GM20000 (cell line): Measurements from ENCODE around the gene RGS6.

ENCODE experiments used
- DNase-seq: peaks from one replicate; pipeline ENCODE4 v3.0.0; 2012; ENCODE audit warnings: low spot score
- TF ChIP-seq, protein P1 (sequence below): IDR thresholded peaks from 2 replicates; pipeline ENCODE4 v1.5.1; 2012; ENCODE audit warnings: mild to moderate bottlenecking, control low read depth; ENCODE audit errors: extremely low read depth, missing control alignments

The RGS6 gene

DNA sequence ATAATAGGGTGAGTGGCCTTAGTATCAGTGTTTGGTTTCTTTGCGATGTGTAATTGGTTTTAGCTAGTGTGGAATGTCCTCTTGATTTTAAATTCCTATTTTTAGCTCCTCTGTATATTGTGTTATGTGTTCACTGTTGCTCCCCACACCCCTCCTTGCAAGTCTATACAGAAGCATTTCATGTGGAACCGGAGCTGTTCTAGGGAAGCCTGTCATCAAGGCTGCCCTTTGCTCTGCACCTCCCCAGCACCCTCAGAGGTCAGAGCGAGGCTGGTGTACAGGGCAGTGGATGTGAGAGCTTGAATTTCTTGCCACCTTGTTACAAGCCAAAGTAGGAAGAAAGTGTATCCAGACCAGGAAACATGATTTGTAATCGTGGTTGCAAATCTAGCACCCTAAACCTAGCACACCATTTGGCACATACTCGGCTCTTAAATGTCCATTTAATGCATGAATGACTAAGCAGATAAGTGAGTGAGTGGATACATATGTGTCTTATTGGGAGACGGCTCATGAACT lies 376.8 kb downstream of the RGS6 start:
- DNase-seq: no peak
- TF ChIP-seq, protein P1, sequence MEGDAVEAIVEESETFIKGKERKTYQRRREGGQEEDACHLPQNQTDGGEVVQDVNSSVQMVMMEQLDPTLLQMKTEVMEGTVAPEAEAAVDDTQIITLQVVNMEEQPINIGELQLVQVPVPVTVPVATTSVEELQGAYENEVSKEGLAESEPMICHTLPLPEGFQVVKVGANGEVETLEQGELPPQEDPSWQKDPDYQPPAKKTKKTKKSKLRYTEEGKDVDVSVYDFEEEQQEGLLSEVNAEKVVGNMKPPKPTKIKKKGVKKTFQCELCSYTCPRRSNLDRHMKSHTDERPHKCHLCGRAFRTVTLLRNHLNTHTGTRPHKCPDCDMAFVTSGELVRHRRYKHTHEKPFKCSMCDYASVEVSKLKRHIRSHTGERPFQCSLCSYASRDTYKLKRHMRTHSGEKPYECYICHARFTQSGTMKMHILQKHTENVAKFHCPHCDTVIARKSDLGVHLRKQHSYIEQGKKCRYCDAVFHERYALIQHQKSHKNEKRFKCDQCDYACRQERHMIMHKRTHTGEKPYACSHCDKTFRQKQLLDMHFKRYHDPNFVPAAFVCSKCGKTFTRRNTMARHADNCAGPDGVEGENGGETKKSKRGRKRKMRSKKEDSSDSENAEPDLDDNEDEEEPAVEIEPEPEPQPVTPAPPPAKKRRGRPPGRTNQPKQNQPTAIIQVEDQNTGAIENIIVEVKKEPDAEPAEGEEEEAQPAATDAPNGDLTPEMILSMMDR: no peak

DNA sequence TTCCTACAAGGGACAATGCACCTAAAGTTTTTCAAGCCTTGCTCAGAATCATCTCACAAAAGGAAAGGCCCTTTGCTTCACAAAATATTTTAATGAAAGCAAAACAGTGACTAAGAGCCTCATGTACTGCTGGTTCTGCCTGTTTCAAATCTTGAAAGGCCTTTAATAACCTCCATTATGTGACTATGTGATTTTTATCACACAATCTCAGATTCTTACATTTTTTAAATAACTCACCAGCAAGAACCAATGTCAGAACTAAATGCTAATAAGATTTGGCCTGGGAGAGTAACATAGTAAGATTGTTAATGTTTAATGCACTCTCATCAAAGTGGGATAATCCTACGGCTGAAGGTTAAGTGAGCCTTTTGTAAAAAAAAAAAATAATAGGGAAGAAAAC lies 378.9 kb downstream of the RGS6 start:
- DNase-seq: no peak
- TF ChIP-seq, protein P1: no peak

DNA sequence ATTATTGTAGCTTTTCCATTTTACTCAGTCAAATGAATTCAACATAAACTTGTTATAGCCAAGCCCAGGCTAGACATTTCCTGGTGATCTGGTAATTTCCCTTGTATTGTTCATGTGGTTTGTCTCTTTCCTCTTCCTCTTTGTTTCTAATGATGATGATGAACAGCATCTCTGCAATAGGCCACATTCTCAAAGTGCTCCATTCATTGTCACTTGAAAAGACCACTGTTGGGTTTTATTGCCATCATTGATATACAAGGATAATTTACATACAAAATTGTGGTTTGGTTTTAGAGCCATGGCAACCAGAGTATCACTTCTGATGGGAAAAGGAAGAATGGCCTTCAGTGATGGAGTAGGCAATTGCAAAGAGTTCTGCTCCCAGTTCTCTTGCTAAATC lies 379.3 kb downstream of the RGS6 start:
- no peak for DNase-seq
- TF ChIP-seq, protein P1: no peak

DNA sequence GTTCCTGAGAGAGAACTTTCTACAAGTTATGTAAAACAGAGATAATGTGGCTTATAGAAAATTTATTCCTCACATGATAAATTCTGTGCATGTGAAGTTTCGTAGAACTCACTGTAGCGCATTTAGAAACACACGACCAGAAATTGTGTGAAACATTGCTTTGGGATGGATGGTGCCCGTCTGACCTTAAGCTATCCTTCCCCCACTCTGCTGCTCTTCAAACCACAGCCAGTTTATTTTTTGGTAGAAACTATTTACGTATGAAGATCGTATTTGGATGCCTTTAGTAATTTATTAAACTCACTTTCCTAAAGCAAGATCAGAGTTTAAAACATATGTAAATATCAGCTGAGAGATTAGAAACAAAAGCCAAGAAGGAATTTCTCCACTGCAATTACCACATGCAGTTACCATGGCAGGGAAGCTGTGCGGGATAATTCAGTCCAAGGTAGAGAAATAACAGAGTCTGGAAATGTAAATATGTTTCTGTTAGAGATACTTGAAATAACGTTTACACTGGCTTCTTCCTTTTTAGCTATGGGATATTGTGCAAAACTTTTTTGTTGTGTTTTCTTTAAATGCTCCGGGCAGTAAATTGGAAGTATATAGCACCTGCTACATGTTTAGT lies 382.7 kb downstream of the RGS6 start:
- TF ChIP-seq, protein P1: no peak
- DNase-seq: no peak

DNA sequence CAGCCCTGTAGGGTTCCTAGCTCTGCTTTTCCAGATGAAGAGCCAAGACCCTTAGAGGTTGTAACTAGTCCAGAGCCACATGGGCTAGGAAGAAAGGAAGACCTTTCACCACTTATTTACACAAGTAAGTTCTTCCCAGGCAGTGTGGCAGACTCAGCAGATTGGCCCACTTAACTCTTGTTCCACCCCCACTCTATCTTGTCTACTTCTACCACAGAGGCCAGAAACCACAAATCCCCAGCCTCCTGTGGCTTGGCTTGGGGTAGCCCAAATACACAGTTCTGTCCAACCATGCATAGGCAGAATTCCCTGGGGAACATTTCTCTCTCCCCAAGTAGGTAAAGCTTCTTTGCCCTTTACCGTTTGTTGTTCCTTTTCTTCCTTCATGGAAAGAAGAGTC lies 383.5 kb downstream of the RGS6 start:
- TF ChIP-seq, protein P1: no peak
- no peak for DNase-seq

DNA sequence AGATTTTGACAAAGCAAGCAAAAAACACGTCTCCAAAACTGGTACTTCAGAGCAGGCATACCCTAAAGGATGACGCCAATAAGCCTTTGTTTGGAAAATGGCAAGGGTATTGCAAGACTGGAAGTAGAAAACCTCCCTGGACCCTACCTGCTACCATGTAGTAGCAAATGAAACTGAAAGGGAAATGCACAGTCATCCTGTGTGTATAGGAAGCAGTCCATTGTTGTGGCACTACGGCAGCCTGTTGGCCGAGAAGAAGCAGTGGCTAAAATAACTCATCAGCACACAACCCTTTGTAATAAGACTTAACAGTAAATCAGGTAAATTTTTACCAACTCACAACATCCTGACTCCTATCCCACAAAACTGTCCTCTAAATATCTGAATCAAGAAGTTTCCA lies 386.4 kb downstream of the RGS6 start:
- TF ChIP-seq, protein P1: no peak
- peak; percentile 20 for DNase-seq

DNA sequence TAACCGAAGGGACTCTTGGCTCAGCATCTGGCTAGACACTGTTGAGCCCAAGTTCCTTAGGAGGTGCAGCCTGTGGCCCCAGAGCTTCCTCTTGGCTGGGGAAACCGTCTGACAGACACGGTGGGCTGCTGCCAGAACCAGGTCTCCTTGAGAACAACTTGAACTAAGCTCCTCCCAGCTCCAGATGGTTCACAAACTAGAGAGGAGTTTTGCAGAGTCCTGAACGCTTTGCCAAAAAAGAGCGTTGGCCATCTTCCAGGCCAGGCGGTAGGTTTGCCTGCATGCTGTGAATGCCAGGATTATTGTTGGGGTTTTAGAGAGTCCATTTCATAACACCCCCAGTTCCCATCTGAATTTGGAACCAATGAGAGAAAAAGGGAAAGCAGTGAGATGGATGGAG lies 399.8 kb downstream of the RGS6 start:
- TF ChIP-seq, protein P1: no peak
- no peak for DNase-seq
